A673 (cell line): ENCODE measurements around the gene PKNOX2. TPM values are rescaled to one million over a fixed set of nuclear protein-coding genes. Genes with fewer than 3 reads are reported as not detected.

ENCODE experiments used
- BruUV-seq: library from RNA; stranded (reverse); fragments of 400-500 nt; replicated peaks from 2 replicates; lab custom pipeline; 2021; lab: Mats Ljungman, UMichigan
- CTCF ChIA-PET: fragments of 300-600 bp; sonication (Branson Sonifier 250); formaldehyde crosslinking; loops from one replicate; lab custom pipeline; 2022; ENCODE audit warnings: antibody characterized with exemption; lab: Charles Lee
- POLR2A ChIA-PET: fragments of 300-600 bp; sonication (Branson Sonifier 250); formaldehyde crosslinking; loops from one replicate; lab custom pipeline; 2022; ENCODE audit warnings: antibody characterized with exemption; ENCODE audit not compliant: low non-redundant PET; lab: Charles Lee
- DNase-seq: peaks from one replicate; pipeline ENCODE4 v3.0.0-alpha.2; 2015; ENCODE audit warnings: low spot score
- H3K27ac ChIP-seq: fragments of 200-600 bp; sonication (generic); 2 replicates; pipeline ENCODE4 v1.5.1; 2016; ENCODE audit warnings: mixed run types, low read depth, mild to moderate bottlenecking, mixed read lengths, antibody characterized with exemption, low read length; ENCODE audit not compliant: poor library complexity, severe bottlenecking
- H3K27me3 ChIP-seq: fragments of 200-600 bp; sonication (generic); replicated peaks from 2 replicates; pipeline ENCODE4 v1.6.1; 2017; ENCODE audit warnings: mixed run types, low read depth, mild to moderate bottlenecking, mixed read lengths, antibody characterized with exemption, low read length; ENCODE audit not compliant: insufficient read depth, poor library complexity
- H3K36me3 ChIP-seq: fragments of 200-600 bp; sonication (generic); 2 replicates; pipeline ENCODE4 v1.6.1; 2016; ENCODE audit warnings: mixed run types, mild to moderate bottlenecking, mixed read lengths, antibody characterized with exemption, low read length; ENCODE audit not compliant: insufficient read depth, poor library complexity, severe bottlenecking
- H3K4me1 ChIP-seq: fragments of 200-600 bp; sonication (generic); 2 replicates; pipeline ENCODE4 v1.6.1; 2017; ENCODE audit warnings: mixed run types, mild to moderate bottlenecking, mixed read lengths, antibody characterized with exemption, low read length; ENCODE audit not compliant: insufficient read depth, poor library complexity, severe bottlenecking
- H3K4me3 ChIP-seq: fragments of 200-600 bp; sonication (generic); 2 replicates; pipeline ENCODE4 v1.5.1; 2016; ENCODE audit warnings: low read depth, mixed run types, mild to moderate bottlenecking, mixed read lengths, low read length; ENCODE audit not compliant: poor library complexity, severe bottlenecking
- H3K9me3 ChIP-seq: fragments of 200-600 bp; sonication (generic); 2 replicates; pipeline ENCODE4 v1.6.1; 2016; ENCODE audit warnings: mixed run types, low read depth, mild to moderate bottlenecking, mixed read lengths, antibody characterized with exemption, low read length; ENCODE audit not compliant: poor library complexity, severe bottlenecking
- CTCF ChIP-seq: fragments of 300-800, 200-600 bp; sonication (generic); conservative IDR thresholded peaks from 2 replicates; pipeline ENCODE4 v1.5.1; 2017; ENCODE audit warnings: low read depth, mild to moderate bottlenecking, antibody characterized with exemption, low read length, moderate library complexity, mixed read lengths
- EZH2 ChIP-seq: fragments of 200-600 bp; sonication (generic); IDR thresholded peaks from 2 replicates; pipeline ENCODE4 v1.6.1; 2017; ENCODE audit warnings: borderline replicate concordance, low read depth, mild to moderate bottlenecking, mixed read lengths, antibody characterized with exemption, low read length; ENCODE audit not compliant: poor library complexity, severe bottlenecking
- intact Hi-C: fragments of 100-400 bp; cut with micrococcal nuclease; formaldehyde crosslinking; loops from one replicate; pipeline ENCODE4 v1.10.0; 2022; ENCODE audit not compliant: unreplicated experiment
- total RNA-seq: library from RNA; stranded (reverse); gene quantifications from 2 replicates; pipeline ENCODE4 v1.2.3, GENCODE V29; 2021

The PKNOX2 gene
- total RNA-seq, 1 experiment from 2014 or later = 1.1 TPM

DNA sequence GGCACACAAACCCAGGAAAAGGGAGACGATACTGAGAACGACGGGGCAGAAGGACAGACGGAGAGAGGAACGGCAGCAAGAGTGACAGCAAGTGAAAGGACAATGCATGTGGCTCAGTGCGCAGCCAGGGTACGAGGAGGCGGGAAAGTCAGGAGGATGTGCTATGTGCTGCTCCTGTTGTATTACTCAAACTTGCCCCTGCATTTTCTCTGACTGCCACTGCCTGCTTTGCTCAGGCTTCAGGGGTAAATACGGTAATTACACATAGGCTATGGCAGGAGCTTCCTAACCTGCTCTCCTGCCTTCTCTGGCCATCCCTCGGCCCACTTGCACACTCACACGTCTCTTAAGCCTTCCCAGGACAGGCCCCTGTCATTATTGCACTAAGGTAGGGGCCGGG, 236.7 kb downstream of the PKNOX2 start:
- Histone ChIP-seq H3K27me3 (peaks cover 19% of the 10 kb centered on the region), H3K27ac (no peak overlapping the region), H3K36me3 (no peaks in the 10 kb centered on the region), H3K4me3 (no peak overlapping the region), H3K4me1 (no peaks in the 10 kb centered on the region), H3K9me3 (no peaks in the 10 kb centered on the region)
- TF ChIP-seq EZH2 = no peak
- no peak for TF ChIP-seq CTCF
- DNase-seq = no peak
- POLR2A ChIA-PET = no interaction called here
- CTCF ChIA-PET = no interaction called here
- no TSS peak for BruUV-seq
- intact Hi-C loops = no loop called here

DNA sequence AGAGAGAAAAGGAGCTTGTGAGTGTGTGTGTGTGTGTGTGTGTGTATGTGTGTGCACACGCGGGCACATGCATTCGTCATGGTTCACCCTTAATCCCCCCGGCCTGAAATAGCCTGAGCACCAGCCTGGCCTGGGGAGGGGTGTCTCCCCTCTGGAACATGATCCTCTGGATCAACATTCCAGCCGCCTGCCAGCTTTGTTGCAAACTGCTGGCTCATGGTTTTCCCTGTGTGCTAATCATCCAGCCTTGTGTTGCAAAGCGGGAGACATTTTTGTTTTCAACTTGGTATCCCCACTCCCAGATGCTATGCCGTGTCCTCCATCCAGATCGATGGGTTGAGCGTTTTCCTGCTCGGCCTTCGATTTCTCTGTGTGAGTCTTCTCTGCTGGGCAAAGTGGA, 237.2 kb downstream of the PKNOX2 start:
- Histone ChIP-seq H3K36me3 (no peaks in the 10 kb centered on the region), H3K27me3 (peaks cover 23% of the 10 kb centered on the region), H3K4me3 (no peak overlapping the region), H3K4me1 (no peaks in the 10 kb centered on the region), H3K9me3 (no peaks in the 10 kb centered on the region), H3K27ac (no peak overlapping the region)
- ChIA-PET POLR2A (no interaction called here), CTCF (no interaction called here)
- BruUV-seq = no TSS peak
- intact Hi-C loops = no loop called here
- DNase-seq = no peak
- TF ChIP-seq EZH2 = no peak
- TF ChIP-seq CTCF = no peak

DNA sequence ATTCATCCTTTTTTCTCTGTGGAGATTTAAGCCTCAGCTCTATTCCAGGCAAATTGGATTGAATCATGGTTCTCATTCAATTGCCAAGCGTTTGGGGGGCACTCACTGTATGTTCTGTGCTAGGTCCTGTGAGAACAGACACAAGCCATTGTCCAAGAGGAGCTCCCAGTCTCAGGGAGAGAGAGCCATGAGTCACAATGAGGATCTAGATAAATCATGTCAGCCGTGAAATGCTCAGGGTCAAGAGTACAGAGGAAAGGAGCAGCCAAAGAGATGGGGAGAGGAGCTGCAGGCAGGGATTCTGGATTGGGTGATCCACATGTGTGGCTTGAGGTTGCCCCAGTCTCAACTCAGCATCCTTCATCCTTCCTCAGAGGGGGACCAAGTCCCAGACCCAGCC, 237.9 kb downstream of the PKNOX2 start:
- POLR2A ChIA-PET = no interaction called here

More for the DNA sequence above, 237.9 kb downstream of the PKNOX2 start:
- intact Hi-C loops = no loop called here
- BruUV-seq = no TSS peak
- no peaks in the 10 kb centered on the region for H3K36me3 ChIP-seq
- no peaks in the 10 kb centered on the region for H3K4me1 ChIP-seq
- H3K9me3 ChIP-seq = no peaks in the 10 kb centered on the region
- CTCF ChIA-PET = no interaction called here
- H3K4me3 ChIP-seq = no peak overlapping the region
- no peak overlapping the region for H3K27ac ChIP-seq
- no peak for TF ChIP-seq CTCF
- no peak for TF ChIP-seq EZH2
- DNase-seq = no peak
- H3K27me3 ChIP-seq = peaks cover 23% of the 10 kb centered on the region
